Body of pancreas (tissue), 4 donors: Measurements from ENCODE around the gene ZNF212. TPM values are rescaled to one million over a fixed set of nuclear protein-coding genes. Genes with fewer than 3 reads are reported as not detected.

Experiments
- ATAC-seq: fragments of 150-250 bp; one replicate; pipeline ENCODE4 v1.9.1; 2016
- DNase-seq, 4 donors: peaks; one replicate each; pipeline ENCODE4 v3.0.0-alpha.2; 2019
- H3K27ac ChIP-seq, 4 donors: fragments of 200-600 bp; sonication (generic); 1 replicate in 3 of 4; 2 replicates in 1 of 4; pipeline versions ENCODE4 v1.5.1 to v1.6.1; 2016 to 2019; ENCODE audit warnings: mild to moderate bottlenecking in 1 of 4, mixed read lengths in 1 of 4, moderate library complexity in 1 of 4
- H3K27me3 ChIP-seq, 2 donors: fragments of 200-600 bp; sonication (generic); one replicate each; pipeline ENCODE4 v1.6.0; 2016; ENCODE audit warnings: mild to moderate bottlenecking in 1 of 2
- H3K36me3 ChIP-seq, 2 donors: fragments of 200-600 bp; sonication (generic); replicated peaks in 1 of 2; 2 replicates each; pipeline ENCODE4 v1.5.1; 2016; ENCODE audit warnings: low read depth in 2 of 2; ENCODE audit not compliant: insufficient read depth in 1 of 2
- H3K4me1 ChIP-seq: fragments of 200-600 bp; sonication (generic); one replicate; pipeline ENCODE4 v1.6.0; 2016
- H3K4me3 ChIP-seq, 2 donors: fragments of 200-600 bp; sonication (generic); 1 replicate in 1 of 2; 2 replicates in 1 of 2; pipeline ENCODE4 v1.5.1; 2016 to 2019
- H3K9me3 ChIP-seq, 3 donors: fragments of 200-600 bp; sonication (generic); 1 replicate in 2 of 3; 2 replicates in 1 of 3; pipeline ENCODE4 v1.5.1; 2016
- CTCF ChIP-seq, 7 experiments: fragments of 450-650 bp in 4 of 7; fragments of 200-600 bp in 3 of 7; sonication (generic) in 3 of 7; IDR thresholded peaks; one replicate each; pipeline ENCODE4 v1.5.1; 2016 to 2019; ENCODE audit warnings: antibody characterized with exemption in 7 of 7
- POLR2A ChIP-seq, 3 donors: fragments of 450-650 bp; IDR thresholded peaks; one replicate each; pipeline ENCODE4 v1.6.1; 2016; ENCODE audit warnings: antibody characterized with exemption in 3 of 3, mild to moderate bottlenecking in 2 of 3
- WGBS, 2 donors: methylation state at CpG; one replicate each; pipeline ENCODE4 v1.1.5; 2017; 5-methylcytosine and 5-hydroxymethylcytosine counted together
- intact Hi-C: fragments of 100-400 bp; cut with DNase I; formaldehyde crosslinking; loops from one replicate; pipeline ENCODE4 v1.15.1; 2023
- total RNA-seq, 2 donors: library from RNA; depleted of rRNA; stranded (reverse); fragments of >200 nt; gene quantifications; one replicate each; pipeline ENCODE4 v1.1.0, GENCODE V29; 2016

Gene ZNF212
- total RNA-seq, 2 donors from 2014 or later = 5.7 to 6.6 TPM

GRCh38 chr7:149209518-149210269 is 29.8 kb upstream of the ZNF212 start:
- WGBS, 2 donors = 66 to 77% methylated on average over 7 of the region's 7 CpGs
- ATAC-seq (no peak), DNase-seq (peak in 2 of 4 donors; percentile 24 to 29)

GRCh38 chr7:149210551-149210950 is 28.9 kb upstream of the ZNF212 start:
- WGBS, 2 donors = 91 to 93% methylated on average over 11 of the region's 11 CpGs
- ATAC-seq (no peak), DNase-seq (no peak)
- Histone ChIP-seq H3K36me3 (peaks cover 8 to 52% of the 10 kb centered on the region in 2 donors), H3K4me1 (peaks cover 10% of the 10 kb centered on the region), H3K27ac (no peak overlapping the region), H3K9me3 (no peaks in the 10 kb centered on the region), H3K27me3 (no peaks in the 10 kb centered on the region), H3K4me3 (no peak overlapping the region)
- TF ChIP-seq POLR2A (IDR thresholded peaks at IDR 0.05) = no peak
- no peak for TF ChIP-seq CTCF (IDR thresholded peaks at IDR 0.05)
- intact Hi-C loops = no loop called here

More at GRCh38 chr7:149209518-149210269, 29.8 kb upstream of the ZNF212 start:
- H3K27me3 ChIP-seq = no peaks in the 10 kb centered on the region
- H3K36me3 ChIP-seq = peaks cover 8 to 46% of the 10 kb centered on the region in 2 donors
- H3K4me1 ChIP-seq = peaks cover 12% of the 10 kb centered on the region
- no peak overlapping the region for H3K27ac ChIP-seq
- H3K9me3 ChIP-seq = no peaks in the 10 kb centered on the region
- intact Hi-C loops = no loop called here
- TF ChIP-seq CTCF (IDR thresholded peaks at IDR 0.05) (peak in 4 of 7 experiments; percentile 10 to 28 (median 23)), POLR2A (IDR thresholded peaks at IDR 0.05) (no peak)
- no peak overlapping the region for H3K4me3 ChIP-seq

- Histone ChIP-seq H3K27me3 (no peaks in the 10 kb centered on the region), H3K4me3 (no peak overlapping the region), H3K27ac (no peak overlapping the region), H3K9me3 (no peaks in the 10 kb centered on the region), H3K4me1 (no peaks in the 10 kb centered on the region), H3K36me3 (peaks cover 0 to 42% of the 10 kb centered on the region in 2 donors)
- DNase-seq (no peak), ATAC-seq (no peak)
- intact Hi-C loops = no loop called here
- WGBS, 2 donors = 80 to 82% methylated on average over 6 to 7 of the region's 7 CpGs
- no peak for TF ChIP-seq POLR2A (IDR thresholded peaks at IDR 0.05)
- no peak for TF ChIP-seq CTCF (IDR thresholded peaks at IDR 0.05)
Measured at GRCh38 chr7:149214020-149214720, 25.3 kb upstream of the ZNF212 start.

- Histone ChIP-seq H3K4me1 (no peaks in the 10 kb centered on the region), H3K27ac (no peak overlapping the region), H3K9me3 (no peaks in the 10 kb centered on the region), H3K36me3 (peaks cover 0 to 33% of the 10 kb centered on the region in 2 donors), H3K27me3 (no peaks in the 10 kb centered on the region), H3K4me3 (no peak overlapping the region)
- ATAC-seq = no peak
- no peak for DNase-seq
- 60 to 70% methylated on average over 2 of the region's 2 CpGs for WGBS, 2 donors
- intact Hi-C loops = no loop called here
- no peak for TF ChIP-seq CTCF (IDR thresholded peaks at IDR 0.05)
Measured at GRCh38 chr7:149216402-149216801, 23.0 kb upstream of the ZNF212 start.
